Thyroid gland (tissue), 4 donors: ENCODE results near the gene TAPBP.

ENCODE experiments used
- POLR2A ChIP-seq, 2 donors: fragments of 450-650 bp; IDR thresholded peaks; one replicate each; pipeline ENCODE4 v1.6.1; 2017; ENCODE audit warnings: antibody characterized with exemption in 2 of 2, mild to moderate bottlenecking in 2 of 2, moderate library complexity in 1 of 2
- TF ChIP-seq, protein P1 (sequence below), 6 experiments: fragments of 200-600 bp in 3 of 6; fragments of 450-650 bp in 3 of 6; sonication (generic) in 3 of 6; IDR thresholded peaks; one replicate each; pipeline ENCODE4 v1.5.1; 2016 to 2019; ENCODE audit warnings: antibody characterized with exemption in 6 of 6, mild to moderate bottlenecking in 2 of 6, inconsistent platforms in 1 of 6, moderate library complexity in 1 of 6

DNA sequence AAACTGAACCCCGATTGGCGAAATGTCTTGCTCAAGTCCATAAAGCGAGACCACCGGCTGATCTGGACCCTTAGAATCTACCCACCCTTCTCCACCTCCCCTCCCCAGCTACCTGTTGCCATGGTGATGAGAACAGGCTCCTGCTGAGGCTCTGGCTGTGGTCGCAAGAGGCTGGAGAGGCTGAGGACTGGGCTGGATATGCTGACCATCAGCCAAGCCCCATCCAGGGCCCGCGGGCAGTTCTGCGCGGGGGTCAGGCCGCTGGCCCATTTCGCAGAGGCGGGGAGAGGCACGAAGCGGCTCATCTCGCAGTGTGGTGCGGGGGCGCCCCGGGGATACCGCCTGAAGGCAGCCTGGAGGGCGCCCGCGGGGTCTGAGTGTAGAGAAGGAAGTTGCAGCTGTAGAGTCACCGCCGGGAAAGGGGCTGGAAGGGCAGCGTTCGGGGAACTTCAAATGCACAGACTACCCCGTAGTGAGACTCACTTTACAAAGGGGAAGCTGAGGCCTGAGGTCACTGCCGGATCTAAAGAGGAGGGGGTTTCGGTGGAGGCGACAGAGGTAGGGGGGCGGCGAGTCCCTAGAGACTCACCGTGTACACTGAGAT is 671 bp downstream of the TAPBP start:
- no peak for TF ChIP-seq POLR2A (IDR thresholded peaks at IDR 0.05)
- TF ChIP-seq, protein P1, sequence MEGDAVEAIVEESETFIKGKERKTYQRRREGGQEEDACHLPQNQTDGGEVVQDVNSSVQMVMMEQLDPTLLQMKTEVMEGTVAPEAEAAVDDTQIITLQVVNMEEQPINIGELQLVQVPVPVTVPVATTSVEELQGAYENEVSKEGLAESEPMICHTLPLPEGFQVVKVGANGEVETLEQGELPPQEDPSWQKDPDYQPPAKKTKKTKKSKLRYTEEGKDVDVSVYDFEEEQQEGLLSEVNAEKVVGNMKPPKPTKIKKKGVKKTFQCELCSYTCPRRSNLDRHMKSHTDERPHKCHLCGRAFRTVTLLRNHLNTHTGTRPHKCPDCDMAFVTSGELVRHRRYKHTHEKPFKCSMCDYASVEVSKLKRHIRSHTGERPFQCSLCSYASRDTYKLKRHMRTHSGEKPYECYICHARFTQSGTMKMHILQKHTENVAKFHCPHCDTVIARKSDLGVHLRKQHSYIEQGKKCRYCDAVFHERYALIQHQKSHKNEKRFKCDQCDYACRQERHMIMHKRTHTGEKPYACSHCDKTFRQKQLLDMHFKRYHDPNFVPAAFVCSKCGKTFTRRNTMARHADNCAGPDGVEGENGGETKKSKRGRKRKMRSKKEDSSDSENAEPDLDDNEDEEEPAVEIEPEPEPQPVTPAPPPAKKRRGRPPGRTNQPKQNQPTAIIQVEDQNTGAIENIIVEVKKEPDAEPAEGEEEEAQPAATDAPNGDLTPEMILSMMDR (IDR thresholded peaks at IDR 0.05), result no peak
